GM11168 (cell line): ENCODE measurements around the gene TRIM23.

ENCODE experiments used
- in situ Hi-C: fragments of 300-500 bp; cut with MboI; formaldehyde crosslinking; loops from one replicate; pipeline ENCODE4 v1.12.0; 2022; ENCODE audit warnings: low sequenced_read_pairs; ENCODE audit not compliant: unreplicated experiment

TRIM23 gene

GRCh38 chr5:65570598-65571226 lies 53.4 kb downstream of the TRIM23 start:
- in situ Hi-C loops = no loop called here

GRCh38 chr5:65566505-65566904 lies 57.6 kb downstream of the TRIM23 start:
- in situ Hi-C loops = no loop called here

GRCh38 chr5:65563777-65564176 lies 60.4 kb downstream of the TRIM23 start:
- in situ Hi-C loops = no loop called here

- in situ Hi-C loops = no loop called here
Observed at GRCh38 chr5:65562731-65563701, 61.1 kb downstream of the TRIM23 start, which contains the start of the genes CENPK and PPWD1. CENPK (minus strand) TSS chr5:65563168; CDS start chr5:65554907, 8,261 bp downstream. PPWD1 (plus strand) TSS chr5:65563296; CDS start chr5:65563311, 15 bp downstream.

GRCh38 chr5:65556718-65557117 lies 67.4 kb downstream of the TRIM23 start:
- in situ Hi-C loops = no loop called here

GRCh38 chr5:65556181-65556580 lies 68.0 kb downstream of the TRIM23 start:
- in situ Hi-C loops = no loop called here

GRCh38 chr5:65555287-65555686 lies 68.8 kb downstream of the TRIM23 start:
- in situ Hi-C loops = no loop called here

- in situ Hi-C loops = no loop called here
Observed at GRCh38 chr5:65553941-65554340, 70.2 kb downstream of the TRIM23 start.

GRCh38 chr5:65548281-65548680 lies 75.9 kb downstream of the TRIM23 start:
- in situ Hi-C loops = no loop called here

- in situ Hi-C loops = no loop called here
Observed at GRCh38 chr5:65546141-65546540, 78.0 kb downstream of the TRIM23 start.

- in situ Hi-C loops = no loop called here
Observed at GRCh38 chr5:65544473-65544872, 79.7 kb downstream of the TRIM23 start.

GRCh38 chr5:65539827-65540226 lies 84.3 kb downstream of the TRIM23 start:
- in situ Hi-C loops = no loop called here
